HepG2 (cell line): ENCODE data around the gene TBC1D5. TPM values are rescaled to one million over a fixed set of nuclear protein-coding genes. Genes with fewer than 3 reads are reported as not detected.

Source experiments
- ATAC-seq: fragments of 200-7000 bp; cut with Tn5 transposase; 3 replicates; pipeline ENCODE4 v1.9.1; 2020; ENCODE audit warnings: mild to moderate bottlenecking, moderate library complexity
- BruUV-seq: library from RNA; stranded (reverse); fragments of 400-500 nt; replicated peaks from 2 replicates; lab custom pipeline; 2021; lab: Mats Ljungman, UMichigan
- CTCF ChIA-PET: fragments of 300-600 bp; formaldehyde crosslinking; extraction: SDS; loops from one replicate; lab custom pipeline; 2021; ENCODE audit warnings: low total read pairs, inconsistent platforms, low intra/inter-chr PET ratio; lab: Yijun Ruan, JAX
- POLR2A ChIA-PET: fragments of 350-600 bp; sonication (Branson Sonifier 250); formaldehyde crosslinking; loops from one replicate; lab custom pipeline; 2020; ENCODE audit warnings: antibody characterized with exemption, inconsistent platforms; lab: Yijun Ruan, JAX
- DNase-seq: peaks from one replicate; pipeline ENCODE4 v3.0.0-alpha.2; 2015; ENCODE audit warnings: low spot score
- FAIRE-seq: peaks from 3 replicates; lab custom pipeline; 2011; peaks lifted over from hg19 to GRCh38; lab: Jason Lieb, UNC
- H2AFZ ChIP-seq: one replicate; pipeline ENCODE4 v1.6.1; 2011; ENCODE audit warnings: low read length, inconsistent platforms
- H3K27ac ChIP-seq: fragments of 300-600 bp; 3 replicates; pipeline ENCODE4 v1.8.0; 2011; ENCODE audit warnings: mixed run types, mild to moderate bottlenecking, mixed read lengths, low read length, inconsistent platforms; ENCODE audit not compliant: insufficient read depth; ENCODE audit errors: extremely low read length
- H3K27me3 ChIP-seq, 2 experiments: fragments of 200-600 bp in 1 of 2; 2 replicates in 1 of 2; 3 replicates in 1 of 2; pipeline versions ENCODE4 v1.6.0 to v1.8.0; 2011; ENCODE audit warnings: low read length in 2 of 2, mild to moderate bottlenecking in 2 of 2, moderate library complexity in 2 of 2, inconsistent platforms in 1 of 2; ENCODE audit not compliant: insufficient read depth in 2 of 2, control insufficient read depth in 1 of 2
- H3K36me3 ChIP-seq, 2 experiments: fragments of 200-600 bp in 1 of 2; replicated peaks in 1 of 2; 2 replicates in 1 of 2; 3 replicates in 1 of 2; pipeline versions ENCODE4 v1.5.1 to v1.8.0; 2011; ENCODE audit warnings: low read length in 2 of 2, inconsistent platforms in 1 of 2; ENCODE audit not compliant: insufficient read depth in 2 of 2, control insufficient read depth in 1 of 2
- H3K4me1 ChIP-seq: 2 replicates; pipeline ENCODE4 v1.5.1; 2012; ENCODE audit warnings: low read length, inconsistent platforms; ENCODE audit not compliant: insufficient read depth
- H3K4me2 ChIP-seq: 2 replicates; pipeline ENCODE4 v1.6.0; 2011; ENCODE audit warnings: low read depth, low read length, inconsistent platforms
- H3K4me3 ChIP-seq, 3 experiments: fragments of 200-600 bp in 1 of 3; sonication (generic), shearing (Covaris generic) in 1 of 3; replicated peaks in 1 of 3; 2 replicates each; pipeline ENCODE4 v1.5.1; 2011 to 2016; ENCODE audit warnings: low read length in 3 of 3, inconsistent platforms in 2 of 3, low read depth in 2 of 3, mild to moderate bottlenecking in 2 of 3, control low read depth in 1 of 3, mixed read lengths in 1 of 3; ENCODE audit not compliant: insufficient read depth in 1 of 3
- H3K79me2 ChIP-seq: one replicate; pipeline ENCODE4 v1.6.1; 2011; ENCODE audit warnings: low read length, inconsistent platforms; ENCODE audit not compliant: insufficient read depth
- H3K9ac ChIP-seq: 2 replicates; pipeline ENCODE4 v1.6.0; 2011; ENCODE audit warnings: mild to moderate bottlenecking, low read depth, low read length, inconsistent platforms; ENCODE audit not compliant: insufficient read depth
- H3K9me3 ChIP-seq: 2 replicates; pipeline ENCODE4 v1.5.1; 2012; ENCODE audit warnings: mild to moderate bottlenecking, low read length
- H4K20me1 ChIP-seq: 2 replicates; pipeline ENCODE4 v1.6.0; 2011; ENCODE audit warnings: inconsistent platforms, mild to moderate bottlenecking, low read length, moderate library complexity; ENCODE audit not compliant: insufficient read depth
- ADNP ChIP-seq: sonication (generic); formaldehyde crosslinking; IDR thresholded peaks from 2 replicates; pipeline ENCODE4 v1.4.0; 2020; ENCODE audit warnings: missing genetic modification reagents
- CBFB ChIP-seq: sonication (generic); formaldehyde crosslinking; IDR thresholded peaks from 2 replicates; pipeline ENCODE4 v1.4.0; 2020; ENCODE audit warnings: missing genetic modification reagents
- CC2D1A ChIP-seq: sonication (generic); formaldehyde crosslinking; IDR thresholded peaks from 2 replicates; pipeline ENCODE4 v1.8.1; 2023; ENCODE audit warnings: mild to moderate bottlenecking, missing genetic modification reagents
- ETV5 ChIP-seq: IDR thresholded peaks from 2 replicates; pipeline ENCODE4 v1.6.1; 2018; ENCODE audit warnings: missing biosample characterization, missing genetic modification reagents, inconsistent platforms, borderline replicate concordance
- HDAC2 ChIP-seq: sonication (generic); formaldehyde crosslinking; IDR thresholded peaks from 2 replicates; pipeline ENCODE4 v1.4.0; 2020; ENCODE audit warnings: missing genetic modification reagents
- JARID2 ChIP-seq: sonication (generic); formaldehyde crosslinking; IDR thresholded peaks from 2 replicates; pipeline ENCODE4 v1.8.1; 2023; ENCODE audit warnings: missing genetic modification reagents, inconsistent platforms; ENCODE audit not compliant: insufficient replicate concordance
- MLLT10 ChIP-seq: sonication (generic); formaldehyde crosslinking; IDR thresholded peaks from 2 replicates; pipeline ENCODE4 v1.4.0; 2020; ENCODE audit warnings: missing genetic modification reagents
- ZBTB20 ChIP-seq: sonication (generic); formaldehyde crosslinking; IDR thresholded peaks from 2 replicates; pipeline ENCODE4 v1.8.1; 2023; ENCODE audit warnings: missing genetic modification reagents, low read depth, mild to moderate bottlenecking, borderline replicate concordance
- ZNF382 ChIP-seq: sonication (generic); formaldehyde crosslinking; IDR thresholded peaks from 2 replicates; pipeline ENCODE4 v1.5.0; 2020; ENCODE audit warnings: missing genetic modification reagents, mild to moderate bottlenecking, borderline replicate concordance
- ZNF549 ChIP-seq: sonication (generic); formaldehyde crosslinking; IDR thresholded peaks from 2 replicates; pipeline ENCODE4 v1.5.0; 2020; ENCODE audit warnings: missing genetic modification reagents
- ZNF780A ChIP-seq: sonication (generic); formaldehyde crosslinking; IDR thresholded peaks from 2 replicates; pipeline ENCODE4 v1.8.0; 2022; ENCODE audit warnings: mild to moderate bottlenecking, missing genetic modification reagents, moderate library complexity
- ZNF781 ChIP-seq: sonication (generic); formaldehyde crosslinking; IDR thresholded peaks from 2 replicates; pipeline ENCODE4 v1.5.1; 2020; ENCODE audit warnings: borderline replicate concordance, mild to moderate bottlenecking, missing genetic modification reagents; ENCODE audit errors: not compliant biosample characterization
- ZNF841 ChIP-seq: sonication (generic); formaldehyde crosslinking; IDR thresholded peaks from 2 replicates; pipeline ENCODE4 v1.8.1; 2023; ENCODE audit warnings: missing genetic modification reagents, borderline replicate concordance
- WGBS: methylation state at CpG from one replicate; pipeline ENCODE4 v1.1.6; 2017; ENCODE audit warnings: low lambda C conversion rate; 5-methylcytosine and 5-hydroxymethylcytosine counted together
- in situ Hi-C: cut with HindIII; loops from 2 replicates; pipeline ENCODE4 v1.10.0; 2017; ENCODE audit warnings: low pct_unique_long_range_greater_than_20kb; ENCODE audit not compliant: extremely low pct_ligation_motif_present
- intact Hi-C: fragments of 100-400 bp; cut with micrococcal nuclease; formaldehyde crosslinking; loops from one replicate; pipeline ENCODE4 v1.10.0; 2022; ENCODE audit not compliant: unreplicated experiment
- polyA plus RNA-seq, 8 experiments: library from polyadenylated mRNA; depleted of rRNA in 3 of 8; stranded (reverse) in 7 of 8; unstranded in 1 of 8; fragments of >200 nt; fragmentation: Illumina TruSeq in 4 of 8; extraction: Trizol in 4 of 8; gene quantifications; 2 replicates each; pipeline versions ENCODE4 v1.2.1 to v1.2.3, GENCODE V29; 2011 to 2016; ENCODE audit warnings: low read depth in 4 of 8, missing spikeins in 1 of 8, mixed read lengths in 1 of 8; ENCODE audit not compliant: insufficient read depth in 1 of 8
- total RNA-seq, 5 experiments: library from RNA; depleted of rRNA; stranded (reverse); fragments of >200 nt; fragmentation: Illumina TruSeq; extraction: Trizol; gene quantifications; 2 replicates each; pipeline ENCODE4 v1.2.3, GENCODE V29; 2016; ENCODE audit warnings: low read depth in 1 of 5
- TF ChIP-seq, protein P1 (sequence below): sonication (generic); formaldehyde crosslinking; IDR thresholded peaks from 2 replicates; pipeline ENCODE4 v1.8.1; 2023; ENCODE audit warnings: mild to moderate bottlenecking, missing genetic modification reagents, borderline replicate concordance
- TF ChIP-seq, protein P2 (sequence below), 2 experiments: sonication (generic) in 1 of 2; formaldehyde crosslinking in 1 of 2; IDR thresholded peaks; 2 replicates each; pipeline versions ENCODE4 v1.5.1 to v1.6.1; 2011 to 2020; ENCODE audit warnings: borderline replicate concordance in 1 of 2, low read depth in 1 of 2, low read length in 1 of 2, mild to moderate bottlenecking in 1 of 2, missing genetic modification reagents in 1 of 2, moderate library complexity in 1 of 2

The TBC1D5 gene
- total and polyA plus RNA-seq, 2 of the 13 experiments (the other 11 are each of a cell fraction or from before 2014, with no cell fraction given), result 19.2 to 33.3 TPM

- Histone ChIP-seq H3K4me1 (no peaks in the 10 kb centered on the region), H3K4me3 (no peak overlapping the region), H3K27me3 (no peaks in the 10 kb centered on the region), H3K9ac (no peak overlapping the region), H3K36me3 (no peaks in the 10 kb centered on the region), H4K20me1 (no peaks in the 10 kb centered on the region), H2AFZ (no peak overlapping the region), H3K9me3 (no peaks in the 10 kb centered on the region), H3K27ac (no peak overlapping the region), H3K4me2 (no peak overlapping the region), H3K79me2 (no peaks in the 10 kb centered on the region)
- intact Hi-C loops (no loop called here), in situ Hi-C loops (no loop called here)
- TF ChIP-seq JARID2 (CRISPR knock-in tag), result no peak
- TF ChIP-seq ADNP, result no peak
- TF ChIP-seq CBFB (CRISPR knock-in tag), result no peak
- TF ChIP-seq CC2D1A (CRISPR knock-in tag), result no peak
- TF ChIP-seq HDAC2, result no peak
- TF ChIP-seq ZNF780A (CRISPR knock-in tag), result no peak
- TF ChIP-seq ZNF781 (CRISPR knock-in tag), result no peak
- TF ChIP-seq ZNF549 (CRISPR knock-in tag), result no peak
- TF ChIP-seq ETV5 (CRISPR knock-in tag), result no peak
- TF ChIP-seq ZBTB20 (CRISPR knock-in tag), result no peak
- TF ChIP-seq MLLT10 (CRISPR knock-in tag), result no peak
- TF ChIP-seq, protein P1, sequence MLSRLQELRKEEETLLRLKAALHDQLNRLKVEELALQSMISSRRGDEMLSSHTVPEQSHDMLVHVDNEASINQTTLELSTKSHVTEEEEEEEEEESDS (CRISPR knock-in tag), result no peak
- no peak for TF ChIP-seq ZNF382 (CRISPR knock-in tag)
- no peak for TF ChIP-seq ZNF841 (CRISPR knock-in tag)
- TF ChIP-seq, protein P2, sequence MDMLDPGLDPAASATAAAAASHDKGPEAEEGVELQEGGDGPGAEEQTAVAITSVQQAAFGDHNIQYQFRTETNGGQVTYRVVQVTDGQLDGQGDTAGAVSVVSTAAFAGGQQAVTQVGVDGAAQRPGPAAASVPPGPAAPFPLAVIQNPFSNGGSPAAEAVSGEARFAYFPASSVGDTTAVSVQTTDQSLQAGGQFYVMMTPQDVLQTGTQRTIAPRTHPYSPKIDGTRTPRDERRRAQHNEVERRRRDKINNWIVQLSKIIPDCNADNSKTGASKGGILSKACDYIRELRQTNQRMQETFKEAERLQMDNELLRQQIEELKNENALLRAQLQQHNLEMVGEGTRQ (IDR thresholded peaks at IDR 0.05; ENCODE audit: low read depth, low read length), result no peak
- TF ChIP-seq, protein P2 (CRISPR knock-in tag; IDR thresholded peaks at IDR 0.05; ENCODE audit: borderline replicate concordance), result no peak
- no peak for DNase-seq
- no peak for ATAC-seq
- ChIA-PET CTCF (no interaction called here), POLR2A (no interaction called here)
- no TSS peak for BruUV-seq
- FAIRE-seq, result no peak
- 88% methylated on average over 1 of the region's 1 CpG for WGBS
These were observed 169.0 kb downstream of the TBC1D5 start for GRCh38 chr3:17573396-17573795.
